ENCODE data around the gene THG1L.
A peak's percentile ranks its signal among the peaks of the same experiment; 100 is the strongest.

The THG1L gene

DNA sequence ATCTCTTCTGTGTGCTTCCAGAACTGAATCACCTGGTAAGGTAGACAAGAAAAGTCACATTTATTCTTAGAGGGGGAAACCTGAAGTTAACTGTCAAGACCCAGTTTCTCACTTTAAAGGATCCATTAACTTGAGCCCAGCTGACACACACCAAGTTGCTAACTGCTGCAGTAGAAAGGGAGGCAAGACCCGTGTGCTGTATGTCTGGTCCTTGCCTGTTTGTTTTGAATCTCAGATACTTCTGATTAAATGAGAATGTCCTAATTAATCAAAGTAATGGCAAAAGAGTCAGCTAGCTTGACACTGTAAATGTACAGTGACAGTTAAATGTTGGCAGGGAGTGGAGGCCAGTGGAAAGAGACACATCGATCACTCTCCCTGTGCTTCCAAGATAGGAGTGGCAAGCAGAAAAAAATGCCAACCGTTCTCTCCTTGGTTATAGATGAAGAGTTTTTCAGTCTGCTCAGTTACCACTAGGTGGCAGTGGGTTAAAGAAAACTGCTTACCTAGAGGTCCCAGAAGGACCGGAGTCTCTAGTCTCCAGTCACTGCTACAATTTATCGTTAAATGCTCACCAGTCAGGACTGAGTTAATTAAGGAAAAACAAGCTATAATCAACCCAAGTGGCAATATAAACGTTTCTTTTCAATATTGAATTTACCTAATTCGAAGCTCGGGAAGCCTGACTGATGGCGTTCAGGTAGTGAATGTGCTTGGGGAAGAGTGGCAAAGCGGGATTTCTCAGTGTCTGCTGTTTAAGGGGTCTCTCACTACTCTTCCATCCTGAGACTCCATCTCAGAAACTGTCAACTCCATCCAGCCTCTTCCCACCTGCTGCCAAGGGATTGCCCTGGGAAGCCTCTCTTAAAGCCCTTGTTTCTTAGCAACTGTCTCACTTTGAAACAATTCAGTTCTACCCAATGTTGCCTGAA is 30.7 kb downstream of the THG1L start:
- DNase-seq = peak; percentile 72

DNA sequence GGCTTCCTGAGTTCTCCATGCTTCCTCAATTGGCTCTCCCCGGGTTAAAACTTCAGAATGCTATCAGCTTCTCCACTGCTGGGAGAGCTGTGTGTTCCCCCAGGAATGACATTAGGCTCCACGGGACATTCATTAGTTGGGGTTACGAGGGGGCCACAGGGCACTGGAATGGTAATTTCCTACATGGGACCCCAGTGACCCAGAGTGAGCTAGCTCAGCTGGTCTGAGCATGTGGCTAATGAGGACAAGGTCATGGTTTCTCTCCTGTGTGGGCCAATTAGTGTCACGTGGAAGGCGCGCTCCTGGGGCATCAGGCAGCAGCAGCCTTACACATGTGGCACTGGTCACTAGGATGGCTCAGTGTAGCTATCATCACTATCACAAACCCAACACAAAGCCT is 33.3 kb downstream of the THG1L start:
- DNase-seq = no peak

DNA sequence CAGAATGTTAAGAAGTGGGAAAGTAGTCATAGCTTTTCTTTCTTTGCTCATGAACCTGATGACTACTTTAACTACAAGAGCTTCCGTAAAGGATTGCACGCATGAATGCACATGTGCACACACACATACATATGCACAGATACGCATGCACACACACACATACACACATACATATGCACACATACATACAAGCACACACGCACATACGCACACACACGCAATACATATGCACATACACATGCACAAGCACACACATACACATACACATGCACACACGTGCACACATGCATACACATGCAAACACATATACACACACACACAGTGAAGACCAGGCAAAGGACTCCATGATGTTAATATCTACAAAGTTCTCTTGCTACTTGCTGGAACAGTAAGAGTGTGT is 35.2 kb downstream of the THG1L start:
- no peak for DNase-seq

DNA sequence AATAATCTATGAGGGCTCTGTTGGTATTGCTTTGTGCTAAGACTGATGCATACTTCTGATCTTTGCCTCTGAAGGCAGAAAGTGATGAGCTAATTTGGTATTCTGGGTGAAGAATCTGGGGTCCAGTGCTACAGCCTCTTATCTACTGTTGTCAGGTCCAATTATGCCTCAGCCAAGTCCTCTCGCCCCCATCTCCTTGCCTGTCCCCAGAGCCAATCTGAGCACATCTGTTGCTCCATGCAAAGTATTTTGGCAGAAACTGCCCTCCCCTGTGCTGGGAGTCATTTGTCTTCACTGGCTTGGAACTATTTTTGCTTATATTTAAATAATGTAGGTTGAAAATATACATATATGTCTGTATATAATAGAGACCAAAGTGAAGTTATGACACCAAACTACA is 35.7 kb downstream of the THG1L start:
- no peak for DNase-seq

DNA sequence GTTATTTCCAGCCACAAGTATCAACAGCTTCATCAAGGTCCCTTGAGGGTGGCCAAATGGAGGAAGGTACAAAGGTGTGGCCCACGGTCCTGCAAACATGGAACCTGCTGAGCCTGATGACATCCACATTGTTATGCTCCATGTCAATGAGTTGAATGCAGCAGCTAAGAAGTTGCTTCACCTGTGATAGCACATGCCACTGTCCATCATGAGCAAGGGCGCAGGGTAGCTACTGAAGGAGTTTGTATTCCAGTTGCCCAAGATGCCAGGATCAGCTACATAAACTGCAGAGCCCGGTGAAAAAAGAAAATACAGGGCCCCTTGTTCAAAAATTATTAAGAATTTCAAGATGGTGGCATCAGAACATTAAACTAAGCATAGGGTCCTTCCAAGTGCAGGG is 36.5 kb downstream of the THG1L start:
- no peak for DNase-seq

DNA sequence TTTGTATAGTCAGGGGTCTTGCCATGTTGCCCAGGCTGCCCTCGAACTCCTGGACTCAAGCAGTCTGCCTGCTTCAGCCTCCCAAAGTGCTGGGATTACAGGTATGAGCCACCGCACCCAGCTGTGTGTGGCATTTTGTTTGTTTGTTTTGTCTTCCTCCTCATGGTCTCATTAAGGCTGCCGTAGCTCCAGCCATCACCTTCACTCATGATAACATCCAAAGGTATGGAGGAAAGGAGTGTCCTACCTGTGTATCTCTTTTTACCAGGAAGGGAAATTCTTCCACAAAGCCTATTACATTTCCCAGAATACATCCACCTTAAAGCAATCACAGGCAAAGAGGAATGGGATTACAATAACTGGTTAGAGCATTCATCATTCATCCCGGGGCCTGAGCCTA is 39.4 kb downstream of the THG1L start:
- no peak for DNase-seq

DNA sequence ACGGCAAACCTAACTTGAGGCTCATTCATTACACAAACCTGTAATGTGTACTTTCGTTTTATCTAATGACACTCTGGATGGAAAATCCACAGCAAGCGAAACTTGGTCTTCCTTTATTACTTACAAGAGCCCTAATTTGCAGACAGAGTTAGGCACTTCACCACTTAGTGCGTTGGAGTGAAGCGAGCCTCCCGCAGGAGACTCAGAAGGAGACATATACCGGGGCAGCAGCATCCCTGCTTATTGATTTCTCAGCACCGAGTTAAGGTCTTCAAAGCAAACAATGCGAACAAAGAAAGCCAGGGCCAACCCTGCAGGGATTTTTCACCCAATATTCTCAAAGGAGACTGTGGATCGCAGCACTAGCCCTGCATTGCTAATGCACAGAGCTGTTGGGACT is 40.9 kb downstream of the THG1L start:
- no peak for DNase-seq

DNA sequence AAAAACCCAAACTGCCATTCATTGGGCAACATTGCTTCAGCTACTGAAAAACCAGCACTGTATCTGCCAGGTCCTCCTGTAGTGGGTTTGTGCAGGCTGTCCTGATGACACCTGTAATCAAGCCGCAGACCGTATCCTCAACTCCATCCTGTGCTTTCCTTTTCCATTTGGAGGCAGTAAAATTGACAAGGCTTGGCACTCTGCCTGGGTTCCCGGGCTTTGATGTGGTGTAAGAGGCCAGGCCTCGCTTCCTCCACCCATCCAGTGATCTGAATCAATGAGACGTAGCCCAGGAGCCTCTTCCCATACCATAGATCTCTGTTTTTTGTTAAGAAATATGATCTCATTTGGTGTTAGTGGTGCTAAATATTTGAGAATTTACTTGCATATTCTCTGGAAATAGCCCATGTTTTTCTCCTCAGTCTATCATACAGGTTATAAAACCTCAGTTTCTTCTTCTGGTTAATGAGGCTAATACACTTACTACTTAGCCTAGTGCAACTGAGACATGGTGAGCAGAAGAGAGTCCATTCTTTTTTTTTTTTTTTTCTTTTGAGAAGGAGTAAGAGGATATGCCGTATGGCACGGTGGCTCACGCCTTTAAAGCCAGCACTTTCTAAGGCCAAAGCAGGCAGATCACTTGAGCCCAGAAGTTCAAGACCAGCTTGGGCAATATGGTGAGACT is 47.0 kb downstream of the THG1L start:
- peak; percentile 7 for DNase-seq

DNA sequence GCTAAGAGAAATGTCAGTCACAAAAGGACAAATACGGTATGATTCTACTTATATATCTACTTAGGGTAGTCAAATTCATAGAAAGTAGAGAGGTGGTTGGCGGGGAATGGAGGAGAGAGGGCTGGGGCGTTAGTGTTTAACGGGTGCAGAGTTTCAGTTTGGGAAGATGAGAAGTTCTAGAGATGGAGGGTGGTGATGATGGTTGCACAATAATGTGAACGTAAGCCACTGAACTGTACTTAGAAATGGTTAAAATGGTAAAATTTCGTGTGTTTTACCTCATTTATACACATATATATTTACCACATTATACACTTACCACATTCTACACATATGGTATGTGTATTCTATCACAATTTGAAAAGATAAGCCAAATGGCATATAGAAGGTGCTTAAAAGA is 48.0 kb downstream of the THG1L start:
- no peak for DNase-seq

DNA sequence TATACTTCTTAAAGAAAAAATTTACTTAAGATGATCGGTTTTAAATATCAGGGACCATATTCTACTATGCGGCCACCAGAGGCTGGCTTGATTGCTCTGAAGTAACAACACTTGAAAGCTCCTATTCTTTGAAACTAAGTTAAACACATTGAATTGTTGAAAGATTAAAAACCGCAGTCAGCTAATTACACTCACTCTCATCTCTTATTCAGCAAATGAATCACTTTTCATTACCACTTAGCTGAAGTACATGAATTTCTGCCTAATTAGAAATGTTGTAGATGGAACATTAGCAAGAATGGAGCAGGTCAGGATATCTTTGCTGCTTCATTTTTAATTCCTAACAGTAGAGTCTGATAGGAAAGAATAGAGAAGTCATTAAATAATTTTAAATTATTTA is 54.6 kb downstream of the THG1L start:
- DNase-seq = no peak
